ENCODE measurements around the gene ARID4A.
"Not testable (repeated sequence)": the region's sequence is repeated elsewhere in the genome, so short reads cannot be mapped to it uniquely, and the experiment has no call there.

ARID4A gene

DNA sequence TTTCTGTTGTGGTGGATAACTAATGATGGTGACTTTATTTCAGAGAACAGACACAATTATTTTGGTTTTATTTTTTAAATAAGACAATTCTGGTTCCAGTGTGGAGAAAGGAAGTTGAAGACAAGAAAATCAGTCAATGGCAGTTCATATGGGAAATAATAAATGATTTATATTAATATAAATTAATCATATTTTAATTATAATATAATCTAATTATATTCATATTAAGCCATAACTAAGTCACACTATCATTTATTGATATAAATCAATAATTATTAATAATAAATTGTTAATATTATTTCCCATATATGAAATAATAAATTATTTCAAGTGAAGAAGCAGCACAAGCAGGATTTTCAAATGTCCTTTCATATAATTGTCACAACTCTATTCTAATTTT lies 100.1 kb downstream of the ARID4A start:
- DNase-seq (ENCODE audit: extremely low read depth, low read depth) = no peak
- TF ChIP-seq, protein P1, sequence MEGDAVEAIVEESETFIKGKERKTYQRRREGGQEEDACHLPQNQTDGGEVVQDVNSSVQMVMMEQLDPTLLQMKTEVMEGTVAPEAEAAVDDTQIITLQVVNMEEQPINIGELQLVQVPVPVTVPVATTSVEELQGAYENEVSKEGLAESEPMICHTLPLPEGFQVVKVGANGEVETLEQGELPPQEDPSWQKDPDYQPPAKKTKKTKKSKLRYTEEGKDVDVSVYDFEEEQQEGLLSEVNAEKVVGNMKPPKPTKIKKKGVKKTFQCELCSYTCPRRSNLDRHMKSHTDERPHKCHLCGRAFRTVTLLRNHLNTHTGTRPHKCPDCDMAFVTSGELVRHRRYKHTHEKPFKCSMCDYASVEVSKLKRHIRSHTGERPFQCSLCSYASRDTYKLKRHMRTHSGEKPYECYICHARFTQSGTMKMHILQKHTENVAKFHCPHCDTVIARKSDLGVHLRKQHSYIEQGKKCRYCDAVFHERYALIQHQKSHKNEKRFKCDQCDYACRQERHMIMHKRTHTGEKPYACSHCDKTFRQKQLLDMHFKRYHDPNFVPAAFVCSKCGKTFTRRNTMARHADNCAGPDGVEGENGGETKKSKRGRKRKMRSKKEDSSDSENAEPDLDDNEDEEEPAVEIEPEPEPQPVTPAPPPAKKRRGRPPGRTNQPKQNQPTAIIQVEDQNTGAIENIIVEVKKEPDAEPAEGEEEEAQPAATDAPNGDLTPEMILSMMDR (IDR thresholded peaks at IDR 0.05; ENCODE audit: low read depth, low read length) = no peak

DNA sequence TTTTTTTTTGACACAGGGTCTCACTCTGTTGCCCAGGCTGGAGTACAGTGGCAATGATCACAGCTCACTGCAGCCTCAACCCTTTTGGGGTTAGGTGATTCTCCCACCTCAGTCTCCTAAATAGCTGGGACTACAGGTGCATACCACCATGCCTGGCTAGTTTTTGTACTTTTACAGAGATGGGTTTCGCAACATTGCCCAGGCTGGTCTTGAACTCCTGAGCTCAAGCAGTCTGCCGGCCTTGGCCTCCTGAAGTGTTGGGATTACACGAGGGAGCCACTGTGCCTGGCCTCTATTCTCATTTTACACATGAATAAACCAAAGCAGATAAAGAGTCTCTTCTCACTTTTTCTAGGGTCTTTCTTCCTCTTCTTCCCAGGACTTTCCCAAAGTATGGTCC lies 100.5 kb downstream of the ARID4A start:
- no peak for DNase-seq (ENCODE audit: extremely low read depth, low read depth)
- TF ChIP-seq, protein P1 (IDR thresholded peaks at IDR 0.05; ENCODE audit: low read depth, low read length) = no peak

DNA sequence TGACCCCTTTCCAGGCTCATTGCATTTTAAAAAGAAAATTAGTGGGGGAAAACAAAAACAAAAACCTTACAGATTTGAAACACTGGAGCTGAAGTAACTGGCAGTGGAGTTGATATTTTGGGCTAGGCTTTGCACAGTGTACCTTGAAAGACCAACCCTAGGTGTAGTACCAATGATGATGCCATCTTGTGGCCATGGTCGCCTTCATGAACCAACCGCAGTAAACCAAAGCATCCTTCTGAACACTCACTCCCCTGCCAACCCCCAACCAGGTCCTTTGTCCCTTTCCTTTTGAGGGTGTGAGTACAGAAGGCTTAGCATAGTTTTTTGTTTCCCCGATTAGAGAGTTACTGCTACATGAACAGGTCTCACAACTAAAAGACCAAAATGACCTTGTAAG lies 103.2 kb downstream of the ARID4A start:
- TF ChIP-seq, protein P1 (IDR thresholded peaks at IDR 0.05; ENCODE audit: low read depth, low read length) = no peak

DNA sequence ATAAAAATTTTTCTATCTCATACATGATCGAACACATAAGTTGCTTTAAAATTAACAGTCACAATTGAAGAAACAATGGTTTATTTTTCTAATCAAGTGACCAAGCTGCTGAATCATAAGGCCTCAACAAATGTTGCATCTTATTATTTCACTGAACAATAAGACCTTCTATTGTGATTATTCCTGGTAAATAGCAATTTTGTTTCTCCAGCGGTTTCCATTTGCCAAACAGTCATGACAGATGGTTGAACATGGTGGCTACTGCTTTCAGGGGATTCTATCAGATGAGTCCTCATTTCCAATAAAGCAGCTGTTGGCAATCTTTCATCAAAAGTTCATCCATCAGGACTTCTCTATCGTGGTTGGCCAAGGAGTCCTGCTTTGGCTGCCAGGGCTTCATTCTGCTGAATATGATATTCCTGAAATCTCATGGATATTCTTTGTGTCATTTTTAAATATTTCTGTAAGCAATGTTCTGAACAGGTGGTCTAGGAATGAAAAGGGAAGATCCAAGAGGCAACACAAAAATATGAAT lies 110.4 kb downstream of the ARID4A start:
- no peak for DNase-seq (ENCODE audit: extremely low read depth, low read depth)
- TF ChIP-seq, protein P1 (IDR thresholded peaks at IDR 0.05; ENCODE audit: low read depth, low read length) = no peak

More for the DNA sequence above, 103.2 kb downstream of the ARID4A start:
- no peak for DNase-seq (ENCODE audit: extremely low read depth, low read depth)

DNA sequence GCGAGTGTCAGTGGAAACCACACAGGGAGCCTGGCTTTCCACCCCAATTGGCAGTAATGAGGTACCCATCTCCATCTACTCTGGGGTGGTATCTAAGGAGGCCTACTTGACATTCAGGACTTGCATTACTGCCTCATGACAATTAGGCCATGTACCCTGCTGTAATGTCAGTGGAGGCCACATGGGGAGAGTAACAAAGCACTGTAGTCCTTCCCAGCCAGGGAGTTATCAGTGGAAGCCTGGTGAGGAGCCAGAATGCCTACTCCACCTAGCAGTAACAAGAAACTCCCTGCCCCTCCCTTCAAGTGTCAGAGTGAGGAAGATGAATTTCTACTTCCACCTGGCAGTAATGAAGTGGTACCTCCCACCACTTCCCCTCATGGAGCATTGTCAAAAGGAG lies 116.5 kb downstream of the ARID4A start:
- no peak for DNase-seq (ENCODE audit: extremely low read depth, low read depth)
- TF ChIP-seq, protein P1 (IDR thresholded peaks at IDR 0.05; ENCODE audit: low read depth, low read length) = no peak

DNA sequence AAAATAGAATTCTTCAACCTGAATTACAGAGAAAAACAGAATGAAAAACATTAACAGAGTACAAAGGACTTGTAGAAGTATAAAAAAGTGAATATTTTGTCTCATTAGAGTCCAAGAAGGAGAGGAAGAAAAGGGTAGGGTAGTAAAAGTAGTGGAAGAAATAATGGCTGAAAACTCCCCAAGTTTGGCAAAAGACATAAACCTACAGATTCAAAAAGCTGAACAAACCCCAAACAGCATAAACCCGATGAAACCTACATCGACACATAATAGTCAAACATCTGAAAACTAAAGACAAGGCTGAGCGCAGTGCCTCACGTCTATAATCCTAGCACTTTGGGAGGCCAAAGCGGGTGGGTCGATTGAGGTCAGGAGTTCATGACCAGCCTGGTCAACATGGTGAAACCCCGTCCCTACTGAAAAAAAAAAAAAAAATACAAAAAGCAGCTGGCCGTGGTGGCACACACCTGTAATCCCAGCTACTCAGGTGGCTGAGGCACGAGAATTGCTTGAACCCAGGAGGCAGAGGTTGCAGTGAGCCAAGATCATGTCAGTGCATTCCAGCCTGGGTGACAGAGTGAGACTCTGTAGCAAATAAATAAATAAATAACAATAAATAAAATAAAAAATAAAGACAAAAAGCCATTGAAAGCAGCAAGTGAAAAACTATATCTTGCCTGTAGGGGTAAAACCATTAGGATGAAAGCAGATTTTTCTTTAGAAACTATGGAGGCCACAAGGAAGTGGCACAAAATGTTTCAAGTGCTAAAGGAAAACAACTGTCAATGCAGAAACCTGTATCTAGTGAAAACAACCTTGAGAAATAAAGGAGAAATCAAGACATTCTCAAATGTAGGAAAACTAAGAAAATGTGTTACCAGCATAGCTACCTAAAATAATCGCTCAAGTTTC lies 117.5 kb downstream of the ARID4A start:
- no peak for DNase-seq (ENCODE audit: extremely low read depth, low read depth)
- TF ChIP-seq, protein P1 (IDR thresholded peaks at IDR 0.05; ENCODE audit: low read depth, low read length) = no peak

DNA sequence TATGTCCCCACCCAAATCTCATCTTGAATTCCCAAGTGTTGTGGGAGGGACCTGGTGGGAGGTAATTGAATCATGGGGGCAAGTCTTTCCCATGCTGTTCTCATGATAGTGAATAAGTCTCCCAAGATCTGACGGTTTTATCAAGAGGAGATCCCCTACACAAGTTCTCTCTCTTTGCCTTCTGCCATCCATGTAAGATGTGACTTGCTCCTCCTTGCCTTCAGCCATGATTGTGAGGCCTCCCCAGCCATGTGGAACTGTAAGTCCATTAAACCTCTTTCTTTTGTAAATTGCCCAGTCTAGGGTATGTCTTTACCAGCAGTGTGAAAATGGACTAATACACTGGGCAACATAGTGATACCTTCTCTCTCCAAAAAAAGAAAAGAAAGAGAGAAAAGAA lies 118.6 kb downstream of the ARID4A start:
- not testable (repeated sequence) for DNase-seq (ENCODE audit: extremely low read depth, low read depth)
